Fibroblast of the aortic adventitia (primary cell): ENCODE measurements around the gene FADS1. TPM values are rescaled to one million over a fixed set of nuclear protein-coding genes. Genes with fewer than 3 reads are reported as not detected.
A peak's percentile ranks its signal among the peaks of the same experiment; 100 is the strongest.

Experiments used
- DNase-seq: peaks from one replicate; pipeline ENCODE4 v3.0.0-alpha.2; 2010; ENCODE audit warnings: low read depth
- H3K4me3 ChIP-seq: 2 replicates; pipeline ENCODE4 v1.5.1; 2011; ENCODE audit warnings: low read depth, mild to moderate bottlenecking, control low read depth, low read length, moderate library complexity
- total RNA-seq: library from RNA; depleted of rRNA; stranded (reverse); fragments of >200 nt; gene quantifications from 2 replicates; pipeline ENCODE4 v1.2.3, GENCODE V29; 2012; ENCODE audit warnings: low replicate concordance
- TF ChIP-seq, protein P1 (sequence below): IDR thresholded peaks from 2 replicates; pipeline ENCODE4 v1.5.1; 2011; ENCODE audit warnings: mild to moderate bottlenecking, low read length, control low read depth, inconsistent platforms; ENCODE audit not compliant: insufficient read depth

The FADS1 gene
- 48.8 and 74.1 TPM in 2 replicates for total RNA-seq

DNA sequence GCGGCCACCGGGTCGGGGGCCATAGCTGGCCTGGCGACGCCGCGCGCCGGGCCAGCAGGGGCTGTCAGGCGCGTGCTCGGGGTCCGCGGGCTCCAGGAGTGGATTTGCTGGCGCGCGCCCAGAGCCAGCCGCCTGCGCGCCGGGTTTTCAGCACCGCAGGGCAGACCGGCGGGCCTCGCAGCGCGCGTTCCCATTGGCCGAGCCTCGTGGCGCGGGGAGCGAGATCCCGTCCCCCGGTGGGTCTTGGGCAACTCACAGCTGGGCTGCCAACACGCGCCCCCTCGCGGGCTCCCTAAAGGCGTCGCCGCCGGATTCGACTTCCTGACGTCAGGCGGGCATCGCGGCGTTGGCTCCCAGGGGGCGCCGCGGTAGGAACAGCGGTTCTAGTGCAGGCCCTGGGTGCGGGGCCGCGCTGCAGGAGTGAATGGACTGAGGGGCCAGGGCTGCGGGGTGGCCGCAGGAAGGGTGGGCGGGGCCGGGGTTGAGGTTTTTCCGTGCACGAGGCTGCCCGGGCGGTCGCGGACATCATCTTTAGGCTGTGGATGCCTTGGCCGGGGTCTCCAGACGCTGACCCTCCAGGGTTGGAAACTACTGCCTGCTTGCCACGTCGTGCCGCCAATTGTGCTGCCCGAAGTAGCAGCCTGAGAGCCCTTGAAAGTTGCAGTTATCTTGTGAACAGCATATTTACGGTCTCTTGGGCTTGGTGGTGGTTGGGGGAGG lies at the start of gene FADS1:
TSS of gene FADS1 (minus strand) at position 268 of the 720 bp plus-strand sequence. CDS start at position 194, 74 bp downstream.
- TF ChIP-seq, protein P1, sequence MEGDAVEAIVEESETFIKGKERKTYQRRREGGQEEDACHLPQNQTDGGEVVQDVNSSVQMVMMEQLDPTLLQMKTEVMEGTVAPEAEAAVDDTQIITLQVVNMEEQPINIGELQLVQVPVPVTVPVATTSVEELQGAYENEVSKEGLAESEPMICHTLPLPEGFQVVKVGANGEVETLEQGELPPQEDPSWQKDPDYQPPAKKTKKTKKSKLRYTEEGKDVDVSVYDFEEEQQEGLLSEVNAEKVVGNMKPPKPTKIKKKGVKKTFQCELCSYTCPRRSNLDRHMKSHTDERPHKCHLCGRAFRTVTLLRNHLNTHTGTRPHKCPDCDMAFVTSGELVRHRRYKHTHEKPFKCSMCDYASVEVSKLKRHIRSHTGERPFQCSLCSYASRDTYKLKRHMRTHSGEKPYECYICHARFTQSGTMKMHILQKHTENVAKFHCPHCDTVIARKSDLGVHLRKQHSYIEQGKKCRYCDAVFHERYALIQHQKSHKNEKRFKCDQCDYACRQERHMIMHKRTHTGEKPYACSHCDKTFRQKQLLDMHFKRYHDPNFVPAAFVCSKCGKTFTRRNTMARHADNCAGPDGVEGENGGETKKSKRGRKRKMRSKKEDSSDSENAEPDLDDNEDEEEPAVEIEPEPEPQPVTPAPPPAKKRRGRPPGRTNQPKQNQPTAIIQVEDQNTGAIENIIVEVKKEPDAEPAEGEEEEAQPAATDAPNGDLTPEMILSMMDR: peak; percentile 54
- peak; percentile 90 for DNase-seq
- peak within 1 kb of the TSS; percentile 91 for H3K4me3 ChIP-seq

DNA sequence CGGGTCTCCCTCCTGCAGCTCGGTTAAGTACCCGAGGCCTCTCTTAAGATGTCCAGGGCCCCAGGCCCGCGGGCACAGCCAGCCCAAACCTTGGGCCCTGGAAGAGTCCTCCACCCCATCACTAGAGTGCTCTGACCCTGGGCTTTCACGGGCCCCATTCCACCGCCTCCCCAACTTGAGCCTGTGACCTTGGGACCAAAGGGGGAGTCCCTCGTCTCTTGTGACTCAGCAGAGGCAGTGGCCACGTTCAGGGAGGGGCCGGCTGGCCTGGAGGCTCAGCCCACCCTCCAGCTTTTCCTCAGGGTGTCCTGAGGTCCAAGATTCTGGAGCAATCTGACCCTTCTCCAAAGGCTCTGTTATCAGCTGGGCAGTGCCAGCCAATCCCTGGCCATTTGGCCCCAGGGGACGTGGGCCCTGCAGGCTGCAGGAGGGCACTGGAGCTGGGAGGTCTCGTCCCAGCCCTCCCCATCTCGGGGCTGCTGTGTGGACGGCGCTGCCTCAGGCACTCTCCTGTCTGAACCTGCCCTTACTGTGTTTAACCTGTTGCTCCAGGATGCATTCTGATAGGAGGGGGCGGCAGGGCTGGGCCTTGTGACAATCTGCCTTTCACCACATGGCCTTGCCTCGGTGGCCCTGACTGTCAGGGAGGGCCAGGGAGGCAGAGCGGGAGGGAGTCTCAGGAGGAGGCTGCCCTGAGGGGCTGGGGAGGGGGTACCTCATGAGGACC lies 49.6 kb upstream of the FADS1 start:
- TF ChIP-seq, protein P1: no peak
- no peak for DNase-seq
- H3K4me3 ChIP-seq: no peak overlapping the region

GRCh38 chr11:61864814-61865775 lies 48.3 kb upstream of the FADS1 start:
- TF ChIP-seq, protein P1: no peak

DNA sequence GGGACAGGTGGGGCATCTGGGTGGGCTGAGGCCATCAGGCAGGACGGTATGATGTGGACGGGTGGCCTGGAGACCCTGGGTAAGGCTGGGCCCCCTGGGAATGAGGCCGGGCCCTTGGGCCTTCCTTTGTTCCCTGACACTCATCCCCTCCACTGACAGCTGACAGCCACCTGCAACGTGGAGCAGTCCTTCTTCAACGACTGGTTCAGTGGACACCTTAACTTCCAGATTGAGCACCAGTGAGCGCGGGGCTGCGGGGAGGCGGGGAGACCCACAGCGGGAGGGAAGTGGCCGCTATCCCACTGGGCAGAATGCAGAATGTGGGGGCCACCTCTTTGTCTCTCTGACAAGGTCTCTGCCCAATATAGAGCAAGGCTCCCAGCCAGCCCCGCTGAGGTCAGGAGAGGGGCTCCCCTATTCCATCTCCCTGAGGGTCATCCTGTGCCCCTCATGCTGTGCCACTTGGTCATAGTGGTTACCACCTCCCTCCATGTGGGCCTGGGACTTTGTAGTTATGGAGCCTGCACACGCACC lies 46.8 kb upstream of the FADS1 start:
- H3K4me3 ChIP-seq: no peak overlapping the region
- DNase-seq: no peak
- TF ChIP-seq, protein P1: no peak

More at GRCh38 chr11:61864814-61865775, 48.3 kb upstream of the FADS1 start:
- no peak for DNase-seq
- H3K4me3 ChIP-seq: no peak overlapping the region

DNA sequence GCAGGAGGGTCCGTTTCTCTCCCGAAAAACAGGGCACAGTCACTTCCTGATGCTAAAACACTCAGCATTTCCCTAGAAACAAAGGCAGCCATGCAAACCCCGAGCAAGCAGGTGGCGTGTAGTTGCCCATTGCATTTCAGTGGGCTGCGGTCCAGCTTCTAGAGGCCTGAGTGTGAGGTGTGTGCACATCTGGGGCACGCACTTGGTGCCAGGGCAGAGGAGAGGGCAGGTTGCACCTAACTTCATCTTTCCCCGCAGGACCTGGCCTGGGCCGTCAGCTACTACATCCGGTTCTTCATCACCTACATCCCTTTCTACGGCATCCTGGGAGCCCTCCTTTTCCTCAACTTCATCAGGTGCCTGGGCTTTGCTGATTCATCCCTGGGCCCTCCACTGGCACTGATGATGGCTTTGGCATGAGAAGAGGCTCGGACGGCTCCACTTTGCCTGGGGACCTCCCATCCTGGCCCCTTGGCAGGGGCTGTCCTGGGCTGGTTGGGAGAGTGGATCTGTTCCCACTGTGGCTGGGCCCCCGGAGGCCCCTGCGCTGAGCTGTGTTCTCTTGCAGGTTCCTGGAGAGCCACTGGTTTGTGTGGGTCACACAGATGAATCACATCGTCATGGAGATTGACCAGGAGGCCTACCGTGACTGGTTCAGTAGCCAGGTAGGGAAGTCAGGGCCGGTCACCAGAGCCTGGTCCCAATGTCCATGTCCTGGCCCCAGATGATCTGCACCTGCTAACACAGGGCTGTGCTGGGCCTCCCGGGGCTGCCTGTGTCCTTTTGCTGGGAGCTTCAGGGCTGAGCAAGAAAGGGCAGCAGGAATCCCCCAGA lies 46.1 kb upstream of the FADS1 start:
- TF ChIP-seq, protein P1: no peak
- no peak for DNase-seq
- no peak overlapping the region for H3K4me3 ChIP-seq
